NOMO-1 treated with DMSO at 0.1 percent for 48 hours (cell line): Measurements from ENCODE around the gene FCGR2B.
"Not testable (repeated sequence)": the region's sequence is repeated elsewhere in the genome, so short reads cannot be mapped to it uniquely, and the experiment has no call there.

Experiments
- DNase-seq: peaks from one replicate; lab custom pipeline; 2025; ENCODE audit not compliant: unreplicated experiment; lab: John Stamatoyannopoulos, UW

FCGR2B gene

GRCh38 chr1:161647507-161648360 is 15.2 kb upstream of the FCGR2B start:
- DNase-seq = peak; percentile 56

GRCh38 chr1:161653541-161653940 is 9.4 kb upstream of the FCGR2B start:
- not testable (repeated sequence) for DNase-seq

- DNase-seq = peak; percentile 15
These were observed 9.0 kb upstream of the FCGR2B start for GRCh38 chr1:161653971-161654370.

- DNase-seq = not testable (repeated sequence)
These were observed 4.4 kb upstream of the FCGR2B start for GRCh38 chr1:161658524-161658923.

GRCh38 chr1:161661660-161662311 is 1.2 kb upstream of the FCGR2B start:
- not testable (repeated sequence) for DNase-seq

- not testable (repeated sequence) for DNase-seq
These were observed 626 bp downstream of the FCGR2B start for GRCh38 chr1:161663569-161663968.

GRCh38 chr1:161664689-161665088 is 1.7 kb downstream of the FCGR2B start:
- DNase-seq = not testable (repeated sequence)

- not testable (repeated sequence) for DNase-seq
These were observed 8.4 kb downstream of the FCGR2B start for GRCh38 chr1:161671045-161672020.

- DNase-seq = not testable (repeated sequence)
These were observed 10.5 kb downstream of the FCGR2B start for GRCh38 chr1:161673437-161673836.

GRCh38 chr1:161674447-161674846 is 11.5 kb downstream of the FCGR2B start:
- not testable (repeated sequence) for DNase-seq

GRCh38 chr1:161674908-161675307 is 12.0 kb downstream of the FCGR2B start:
- DNase-seq = not testable (repeated sequence)

GRCh38 chr1:161676441-161676840 is 13.5 kb downstream of the FCGR2B start:
- DNase-seq = no peak

GRCh38 chr1:161676958-161677689 is 14.2 kb downstream of the FCGR2B start:
- DNase-seq = no peak

- DNase-seq = no peak
These were observed 15.6 kb downstream of the FCGR2B start for GRCh38 chr1:161678500-161678899.

GRCh38 chr1:161681879-161682278 is 18.9 kb downstream of the FCGR2B start:
- no peak for DNase-seq

- DNase-seq = peak; percentile 25
These were observed 26.0 kb downstream of the FCGR2B start for GRCh38 chr1:161688946-161689345.

GRCh38 chr1:161691846-161692245 is 28.9 kb downstream of the FCGR2B start:
- no peak for DNase-seq

GRCh38 chr1:161693020-161693712 is 30.2 kb downstream of the FCGR2B start:
- DNase-seq = not testable (repeated sequence)

GRCh38 chr1:161698302-161698701 is 35.4 kb downstream of the FCGR2B start:
- DNase-seq = not testable (repeated sequence)

GRCh38 chr1:161702250-161702649 is 39.3 kb downstream of the FCGR2B start:
- no peak for DNase-seq
